GM12875 (cell line): ENCODE data around the gene HIPK1.

Experiments used
- H3K4me3 ChIP-seq: one replicate; pipeline ENCODE4 v1.5.1; 2011; ENCODE audit warnings: low read depth, low read length, control low read depth
- CTCF ChIP-seq: IDR thresholded peaks from 2 replicates; pipeline ENCODE4 v1.5.1; 2011; ENCODE audit warnings: low read depth, mild to moderate bottlenecking, control low read depth, inconsistent platforms, low read length, moderate library complexity, borderline replicate concordance; ENCODE audit not compliant: insufficient read depth

Gene HIPK1

GRCh38 chr1:113982949-113983348 is 53.8 kb downstream of the HIPK1 start:
- H3K4me3 ChIP-seq: no peak overlapping the region
- TF ChIP-seq CTCF: no peak

GRCh38 chr1:113983391-113983790 is 54.3 kb downstream of the HIPK1 start:
- no peak overlapping the region for H3K4me3 ChIP-seq
- no peak for TF ChIP-seq CTCF

GRCh38 chr1:113983826-113984225 is 54.7 kb downstream of the HIPK1 start:
- no peak overlapping the region for H3K4me3 ChIP-seq

GRCh38 chr1:113984710-113985109 is 55.6 kb downstream of the HIPK1 start:
- no peak for TF ChIP-seq CTCF

More at GRCh38 chr1:113983826-113984225, 54.7 kb downstream of the HIPK1 start:
- TF ChIP-seq CTCF: no peak

GRCh38 chr1:113986802-113987201 is 57.7 kb downstream of the HIPK1 start:
- no peak overlapping the region for H3K4me3 ChIP-seq
- no peak for TF ChIP-seq CTCF

More at GRCh38 chr1:113984710-113985109, 55.6 kb downstream of the HIPK1 start:
- H3K4me3 ChIP-seq: no peak overlapping the region

GRCh38 chr1:113987259-113987658 is 58.1 kb downstream of the HIPK1 start:
- TF ChIP-seq CTCF: no peak
- H3K4me3 ChIP-seq: no peak overlapping the region

GRCh38 chr1:113990530-113990929 is 61.4 kb downstream of the HIPK1 start:
- H3K4me3 ChIP-seq: no peak overlapping the region
- no peak for TF ChIP-seq CTCF
